ENCODE data around the gene NEUROG1.

NEUROG1 gene

GRCh38 chr5:135561266-135561665 is 25.5 kb upstream of the NEUROG1 start:
- no peak for DNase-seq

GRCh38 chr5:135560858-135561257 is 25.1 kb upstream of the NEUROG1 start:
- peak; percentile 37 for DNase-seq

GRCh38 chr5:135559354-135559753 is 23.6 kb upstream of the NEUROG1 start:
- DNase-seq, result no peak

GRCh38 chr5:135557076-135557838 is 21.5 kb upstream of the NEUROG1 start:
- no peak for DNase-seq

- DNase-seq, result no peak
These were observed 20.9 kb upstream of the NEUROG1 start for GRCh38 chr5:135556620-135557019.

- no peak for DNase-seq
These were observed 19.8 kb upstream of the NEUROG1 start for GRCh38 chr5:135555530-135555929.

- DNase-seq, result peak; percentile 26
These were observed 18.1 kb upstream of the NEUROG1 start for GRCh38 chr5:135553688-135554462.

GRCh38 chr5:135551593-135552447 is 16.1 kb upstream of the NEUROG1 start:
- peak; percentile 26 for DNase-seq

- no peak for DNase-seq
These were observed 13.6 kb upstream of the NEUROG1 start for GRCh38 chr5:135549413-135549812.

GRCh38 chr5:135547590-135548254 is 12.0 kb upstream of the NEUROG1 start:
- DNase-seq, result no peak

- no peak for DNase-seq
These were observed 11.1 kb upstream of the NEUROG1 start for GRCh38 chr5:135546912-135547311.

- DNase-seq, result no peak
These were observed 10.3 kb upstream of the NEUROG1 start for GRCh38 chr5:135546101-135546500.

GRCh38 chr5:135545099-135545498 is 9.3 kb upstream of the NEUROG1 start:
- no peak for DNase-seq

GRCh38 chr5:135543485-135544304 is 7.9 kb upstream of the NEUROG1 start:
- DNase-seq, result no peak

- no peak for DNase-seq
These were observed 7.3 kb upstream of the NEUROG1 start for GRCh38 chr5:135543001-135543484.

GRCh38 chr5:135541807-135542502 is 6.2 kb upstream of the NEUROG1 start:
- DNase-seq, result no peak

GRCh38 chr5:135539430-135540005 is 3.8 kb upstream of the NEUROG1 start:
- DNase-seq, result no peak

GRCh38 chr5:135538261-135538660 is 2.5 kb upstream of the NEUROG1 start:
- DNase-seq, result no peak

- no peak for DNase-seq
These were observed 2.0 kb upstream of the NEUROG1 start for GRCh38 chr5:135537745-135538144.

GRCh38 chr5:135537271-135537670 is 1.5 kb upstream of the NEUROG1 start:
- DNase-seq, result no peak

GRCh38 chr5:135535420-135535819 is 344 bp downstream of the NEUROG1 start:
- DNase-seq, result no peak

Measured in DMS 273 treated with DMSO at 0.1 percent for 48 hours (cell line).